HG02623 (cell line): ENCODE results near the gene BMPR1B.
"Not testable (repeated sequence)": the region's sequence is repeated elsewhere in the genome, so short reads cannot be mapped to it uniquely, and the experiment has no call there.

ENCODE experiments used
- ATAC-seq: cut with Tn5 transposase; IDR thresholded peaks from one replicate; pipeline ENCODE4 v1.9.1; 2021; ENCODE audit warnings: moderate library complexity; ENCODE audit not compliant: unreplicated experiment

BMPR1B gene

DNA sequence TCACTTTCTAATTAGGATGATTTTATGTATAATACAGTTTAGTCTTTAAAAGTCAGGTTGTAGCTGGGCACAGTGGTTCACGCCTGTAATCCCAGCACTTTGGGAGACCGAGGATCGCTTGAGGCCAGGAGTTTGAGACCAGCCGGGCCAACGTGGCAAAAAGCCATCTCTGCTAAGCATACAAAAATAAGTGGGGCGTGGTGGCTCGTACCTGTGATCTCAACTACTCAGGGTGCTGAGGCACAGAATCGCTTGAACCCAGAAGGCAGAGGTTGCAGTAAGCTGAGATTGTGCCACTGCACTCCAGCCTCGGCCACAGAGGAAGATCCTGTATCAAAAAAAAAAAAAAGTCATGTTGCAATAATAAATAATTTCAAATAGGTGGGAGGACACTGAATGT lies 364.2 kb downstream of the BMPR1B start:
- no peak for ATAC-seq

DNA sequence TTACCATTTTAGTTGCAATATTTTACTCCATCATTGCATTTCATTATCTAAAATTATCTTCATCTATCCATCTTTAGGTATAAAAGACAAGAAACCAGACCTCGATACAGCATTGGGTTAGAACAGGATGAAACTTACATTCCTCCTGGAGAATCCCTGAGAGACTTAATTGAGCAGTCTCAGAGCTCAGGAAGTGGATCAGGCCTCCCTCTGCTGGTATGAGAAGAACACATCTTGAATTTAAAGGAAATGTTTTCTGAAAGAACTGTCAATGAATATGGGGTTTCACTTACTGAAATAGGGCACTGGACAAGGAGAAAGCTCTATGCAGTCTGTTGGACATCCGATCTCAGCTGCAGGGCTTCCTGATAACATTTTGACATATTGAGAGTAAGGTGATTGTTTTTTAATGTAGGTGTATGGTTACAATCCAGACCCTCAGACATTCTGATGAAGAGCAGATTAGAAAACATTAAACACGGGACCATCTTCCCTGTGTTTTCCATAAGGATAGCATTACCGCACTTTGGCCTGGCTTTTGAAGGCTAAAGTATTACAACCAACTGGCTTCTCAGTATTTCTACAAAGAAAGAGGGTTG lies 367.2 kb downstream of the BMPR1B start:
- no peak for ATAC-seq

DNA sequence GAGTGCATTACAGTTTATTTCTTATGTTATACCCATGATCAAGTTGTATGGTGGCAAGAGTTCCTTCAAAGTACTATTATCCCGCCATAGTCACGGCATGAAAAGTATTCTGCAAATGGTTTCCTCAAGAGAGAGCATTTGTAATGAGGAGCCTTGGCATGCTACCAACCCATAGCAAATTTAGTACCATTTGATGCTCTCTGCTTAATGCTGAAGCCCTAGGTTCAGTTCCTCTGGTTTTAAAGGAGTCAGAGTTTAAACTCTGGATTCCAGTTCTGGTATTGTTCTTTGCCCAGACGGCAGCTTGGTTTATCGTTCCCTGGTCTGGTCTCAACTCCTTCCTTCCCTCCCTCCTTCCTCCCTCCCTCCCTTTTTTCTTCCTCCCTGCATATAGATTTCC lies 371.3 kb downstream of the BMPR1B start:
- ATAC-seq: no peak

DNA sequence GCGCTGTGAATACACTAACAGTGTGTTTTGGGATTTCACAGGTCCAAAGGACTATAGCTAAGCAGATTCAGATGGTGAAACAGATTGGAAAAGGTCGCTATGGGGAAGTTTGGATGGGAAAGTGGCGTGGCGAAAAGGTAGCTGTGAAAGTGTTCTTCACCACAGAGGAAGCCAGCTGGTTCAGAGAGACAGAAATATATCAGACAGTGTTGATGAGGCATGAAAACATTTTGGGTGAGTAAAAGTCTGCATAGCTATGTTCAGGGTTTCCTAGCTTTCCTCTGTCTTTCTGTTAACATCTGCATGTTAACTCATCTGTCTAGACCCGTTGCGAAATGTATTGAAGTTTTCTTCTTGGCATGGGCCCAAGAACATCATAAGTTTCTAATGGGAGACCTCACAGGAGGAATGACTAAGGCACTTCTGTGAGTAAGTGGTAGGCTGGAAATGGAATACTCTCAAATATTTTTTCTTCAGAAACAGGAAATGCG lies 372.1 kb downstream of the BMPR1B start:
- no peak for ATAC-seq

- ATAC-seq: not testable (repeated sequence)
Measured at GRCh38 chr4:95134016-95134415, 376.3 kb downstream of the BMPR1B start.

- not testable (repeated sequence) for ATAC-seq
Measured at GRCh38 chr4:95139424-95139823, 381.7 kb downstream of the BMPR1B start.

GRCh38 chr4:95141361-95141760 lies 383.6 kb downstream of the BMPR1B start:
- ATAC-seq: no peak

- no peak for ATAC-seq
Measured at GRCh38 chr4:95142932-95143331, 385.2 kb downstream of the BMPR1B start.

DNA sequence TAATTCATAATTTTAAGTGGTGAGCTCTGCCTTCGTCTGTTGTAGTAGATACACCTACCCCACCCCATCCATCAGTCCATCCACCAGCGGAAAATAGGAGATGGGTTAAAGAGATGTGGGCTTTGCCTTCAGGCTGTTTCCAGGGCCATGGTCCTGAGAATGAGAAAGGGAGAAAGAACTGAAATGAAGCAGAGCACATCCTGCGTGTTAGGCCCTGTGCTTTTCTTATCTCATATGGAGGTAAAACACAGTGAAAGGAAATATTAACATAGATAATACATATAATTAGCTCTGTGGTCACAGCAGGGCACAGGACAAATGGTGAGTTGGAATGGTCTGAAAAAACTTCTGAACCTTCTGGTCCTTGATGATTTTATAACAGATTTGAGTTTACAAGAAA lies 393.5 kb downstream of the BMPR1B start:
- ATAC-seq: no peak

DNA sequence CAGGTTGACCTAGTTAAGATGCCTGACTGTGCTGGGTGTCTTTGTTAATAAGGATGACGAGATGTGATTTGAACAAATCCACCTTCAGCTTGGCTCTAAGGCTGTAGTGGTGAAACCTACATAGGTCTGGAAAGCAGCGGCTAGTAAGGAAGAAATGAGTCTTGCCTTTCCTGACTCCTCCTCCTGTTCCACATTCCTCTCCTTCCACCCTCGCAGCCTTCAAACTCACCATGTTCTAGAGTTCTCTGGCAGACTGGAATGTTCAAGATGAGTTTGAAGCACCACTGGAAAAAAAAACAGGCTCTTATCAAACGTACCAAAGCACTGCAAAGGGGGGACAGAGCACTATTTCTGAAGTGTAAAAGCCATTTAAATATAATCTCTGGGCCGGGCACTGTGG lies 395.4 kb downstream of the BMPR1B start:
- ATAC-seq: no peak

- ATAC-seq: peak; percentile 71
Measured at GRCh38 chr4:95155759-95156451, 398.1 kb downstream of the BMPR1B start.

- no peak for ATAC-seq
Measured at GRCh38 chr4:95156452-95156765, 398.7 kb downstream of the BMPR1B start.

DNA sequence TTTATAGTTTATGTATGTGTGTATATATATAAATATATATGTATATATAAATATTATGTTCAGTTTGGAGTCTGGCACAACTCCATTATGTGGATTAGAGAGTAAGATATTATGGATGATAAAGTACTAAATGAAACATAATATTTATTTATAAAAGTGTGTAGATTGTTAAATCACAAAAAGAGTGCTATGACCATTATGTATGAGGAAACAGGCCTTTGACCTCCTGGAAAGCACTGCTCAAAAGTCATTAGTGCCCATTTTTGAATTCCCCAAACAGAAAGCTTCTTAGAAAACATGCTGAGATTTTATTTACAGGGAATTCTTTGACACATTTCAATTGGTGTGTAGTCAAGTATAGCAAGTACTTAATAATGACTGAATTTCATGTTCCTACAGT lies 399.8 kb downstream of the BMPR1B start:
- no peak for ATAC-seq

DNA sequence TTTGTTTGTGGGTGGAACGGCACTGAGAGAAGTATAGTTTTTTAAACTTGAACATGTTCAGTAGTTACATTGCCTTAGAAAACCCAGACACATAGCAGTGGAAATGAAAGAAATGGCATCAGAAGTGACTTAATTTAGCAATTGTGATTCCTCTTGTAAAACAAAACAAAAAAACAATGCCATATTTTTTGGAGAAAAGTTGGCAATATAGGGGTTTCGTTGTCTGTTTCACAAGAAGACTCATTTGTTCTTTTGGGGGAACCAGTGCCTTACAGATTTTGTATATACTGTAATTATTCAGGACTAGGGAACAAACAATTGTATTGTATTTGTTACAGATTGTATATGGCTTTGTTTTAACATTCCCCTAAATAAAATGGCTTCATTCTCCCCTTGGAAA lies 400.3 kb downstream of the BMPR1B start:
- no peak for ATAC-seq

GRCh38 chr4:95158626-95159025 lies 400.9 kb downstream of the BMPR1B start:
- no peak for ATAC-seq

GRCh38 chr4:95159384-95159783 lies 401.6 kb downstream of the BMPR1B start:
- ATAC-seq: no peak

DNA sequence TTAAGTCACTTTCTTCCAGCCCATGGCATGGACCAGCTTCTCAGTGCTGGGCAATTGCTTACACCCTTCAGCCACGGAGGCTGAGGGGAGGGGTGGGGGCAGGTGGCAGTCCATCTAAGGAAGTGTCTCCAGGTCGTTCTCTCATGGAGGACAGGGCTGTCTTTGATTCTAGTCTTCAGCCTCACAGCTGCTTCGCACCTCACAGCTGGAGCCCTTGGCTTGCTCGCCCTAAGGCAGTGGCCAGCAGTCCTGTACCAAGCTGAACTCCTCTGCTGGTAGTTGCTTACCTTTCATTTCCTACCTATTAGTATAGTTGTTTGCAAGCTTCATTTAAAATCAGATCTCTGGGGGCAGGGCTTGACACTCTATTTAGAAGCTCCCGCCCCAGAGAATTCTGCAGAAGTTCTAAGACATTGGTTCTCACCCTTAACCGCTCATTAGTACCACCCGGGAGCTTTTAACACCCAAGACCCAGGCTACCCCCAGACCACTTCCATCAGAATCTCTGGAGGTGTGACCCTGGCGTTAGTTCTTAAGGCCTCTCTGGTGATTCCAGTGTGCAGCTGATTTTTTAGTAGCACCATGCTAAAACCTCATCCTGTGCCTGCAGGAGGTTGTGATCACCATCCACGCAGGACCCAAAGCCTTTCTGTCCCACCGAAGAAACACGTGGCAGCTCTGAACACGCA lies 404.2 kb downstream of the BMPR1B start:
- ATAC-seq: no peak

GRCh38 chr4:95162867-95163266 lies 405.1 kb downstream of the BMPR1B start:
- ATAC-seq: no peak

GRCh38 chr4:95165926-95166524 lies 408.3 kb downstream of the BMPR1B start:
- ATAC-seq: peak; percentile 71

- ATAC-seq: no peak
Measured at GRCh38 chr4:95167805-95168204, 410.1 kb downstream of the BMPR1B start.

DNA sequence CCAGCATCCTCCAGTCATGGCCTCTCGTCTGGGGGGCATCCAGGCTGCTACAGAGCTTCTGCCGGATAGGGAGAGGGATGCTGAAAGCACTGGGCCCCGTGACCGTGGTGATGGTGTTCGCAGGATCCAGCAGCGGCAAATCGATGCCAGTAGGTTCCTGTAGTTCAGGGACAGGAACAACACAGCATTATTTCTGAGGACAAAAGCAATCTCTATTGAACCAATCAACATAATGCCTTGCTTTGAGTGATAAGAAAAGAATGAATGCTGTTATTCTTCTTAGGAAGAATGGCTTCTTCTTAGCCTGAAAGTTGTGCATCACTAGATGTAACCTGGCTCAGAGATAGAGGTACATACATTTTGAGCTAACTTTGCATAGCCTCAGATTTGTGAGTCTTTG lies 412.4 kb downstream of the BMPR1B start:
- no peak for ATAC-seq

- ATAC-seq: not testable (repeated sequence)
Measured at GRCh38 chr4:95171377-95171776, 413.6 kb downstream of the BMPR1B start.
